GM18505 (cell line): ENCODE data around the gene CFAP74.

Source experiments
- ATAC-seq: cut with Tn5 transposase; IDR thresholded peaks from one replicate; pipeline ENCODE4 v1.9.1; 2021; ENCODE audit not compliant: unreplicated experiment
- POLR2A ChIP-seq: IDR thresholded peaks from 4 replicates; pipeline ENCODE4 v1.6.1; 2011; ENCODE audit warnings: borderline replicate concordance; ENCODE audit not compliant: insufficient read depth, insufficient read length; ENCODE audit errors: extremely low read depth

Gene CFAP74

GRCh38 chr1:2031546-2032540 lies 28.3 kb upstream of the CFAP74 start:
- TF ChIP-seq POLR2A, result no peak
- ATAC-seq, result no peak

GRCh38 chr1:2030076-2030871 lies 26.7 kb upstream of the CFAP74 start:
- no peak for TF ChIP-seq POLR2A
- no peak for ATAC-seq

- no peak for ATAC-seq
- no peak for TF ChIP-seq POLR2A
These were observed 26.0 kb upstream of the CFAP74 start for GRCh38 chr1:2029561-2029960.

GRCh38 chr1:2028870-2029560 lies 25.4 kb upstream of the CFAP74 start:
- TF ChIP-seq POLR2A, result no peak
- ATAC-seq, result no peak

- no peak for TF ChIP-seq POLR2A
- ATAC-seq, result no peak
These were observed 24.5 kb upstream of the CFAP74 start for GRCh38 chr1:2027961-2028583.

- no peak for ATAC-seq
- TF ChIP-seq POLR2A, result no peak
These were observed 21.9 kb upstream of the CFAP74 start for GRCh38 chr1:2025491-2025981.

- ATAC-seq, result no peak
- no peak for TF ChIP-seq POLR2A
These were observed 21.3 kb upstream of the CFAP74 start for GRCh38 chr1:2024887-2025286.

GRCh38 chr1:2024451-2024850 lies 20.9 kb upstream of the CFAP74 start:
- no peak for TF ChIP-seq POLR2A

GRCh38 chr1:2023187-2023586 lies 19.6 kb upstream of the CFAP74 start:
- ATAC-seq, result no peak
- TF ChIP-seq POLR2A, result no peak

More at GRCh38 chr1:2024451-2024850, 20.9 kb upstream of the CFAP74 start:
- no peak for ATAC-seq

- no peak for ATAC-seq
- TF ChIP-seq POLR2A, result no peak
These were observed 18.6 kb upstream of the CFAP74 start for GRCh38 chr1:2022063-2022770.

GRCh38 chr1:2021550-2021949 lies 18.0 kb upstream of the CFAP74 start:
- TF ChIP-seq POLR2A, result no peak

GRCh38 chr1:2020310-2020655 lies 16.7 kb upstream of the CFAP74 start:
- ATAC-seq, result no peak
- TF ChIP-seq POLR2A, result no peak

More at GRCh38 chr1:2021550-2021949, 18.0 kb upstream of the CFAP74 start:
- ATAC-seq, result no peak
